Fibroblast of lung (primary cell): ENCODE data around the gene RBM20. TPM values are rescaled to one million over a fixed set of nuclear protein-coding genes. Genes with fewer than 3 reads are reported as not detected.
"Not testable (repeated sequence)": the region's sequence is repeated elsewhere in the genome, so short reads cannot be mapped to it uniquely, and the experiment has no call there.

Source experiments
- DNase-seq, 2 donors: peaks; one replicate each; pipeline versions ENCODE4 v3.0.0 to v3.0.0-alpha.2; 2010; ENCODE audit warnings: low read depth in 2 of 2
- H2AFZ ChIP-seq: 2 replicates; pipeline ENCODE4 v1.5.1; 2012; ENCODE audit warnings: low read length, control low read depth, inconsistent platforms
- H3K27ac ChIP-seq: 2 replicates; pipeline ENCODE4 v1.5.1; 2011; ENCODE audit warnings: low read length, control low read depth; ENCODE audit not compliant: insufficient read depth
- H3K27me3 ChIP-seq: 2 replicates; pipeline ENCODE4 v1.5.1; 2011; ENCODE audit warnings: mild to moderate bottlenecking, low read length; ENCODE audit not compliant: control insufficient read depth, insufficient read depth
- H3K36me3 ChIP-seq: 2 replicates; pipeline ENCODE4 v1.5.1; 2011; ENCODE audit warnings: low read length; ENCODE audit not compliant: control insufficient read depth, insufficient read depth
- H3K4me1 ChIP-seq: 2 replicates; pipeline ENCODE4 v1.5.1; 2011; ENCODE audit warnings: low read length; ENCODE audit not compliant: control insufficient read depth, insufficient read depth; ENCODE audit errors: extremely low read depth
- H3K4me2 ChIP-seq: 2 replicates; pipeline ENCODE4 v1.5.1; 2011; ENCODE audit warnings: low read length, control low read depth; ENCODE audit not compliant: insufficient read depth; ENCODE audit errors: extremely low read depth
- H3K4me3 ChIP-seq, 4 experiments: fragments of 200-600 bp in 1 of 4; sonication (generic) in 1 of 4; replicated peaks in 1 of 4; 2 replicates each; pipeline ENCODE4 v1.5.1; 2011 to 2016; ENCODE audit warnings: low read length in 4 of 4, low read depth in 3 of 4, mild to moderate bottlenecking in 3 of 4, control low read depth in 2 of 4, inconsistent platforms in 1 of 4, mixed read lengths in 1 of 4; ENCODE audit not compliant: insufficient read depth in 1 of 4; ENCODE audit errors: control extremely low read depth in 1 of 4
- H3K79me2 ChIP-seq: 2 replicates; pipeline ENCODE4 v1.5.1; 2012; ENCODE audit warnings: mild to moderate bottlenecking, low read length, inconsistent platforms; ENCODE audit not compliant: control insufficient read depth, insufficient read depth
- H3K9ac ChIP-seq: 2 replicates; pipeline ENCODE4 v1.5.1; 2011; ENCODE audit warnings: mild to moderate bottlenecking, low read length, control low read depth; ENCODE audit not compliant: insufficient read depth
- H3K9me3 ChIP-seq: 2 replicates; pipeline ENCODE4 v1.5.1; 2012; ENCODE audit warnings: low read depth, low read length; ENCODE audit not compliant: control insufficient read depth, insufficient read depth
- H4K20me1 ChIP-seq: 2 replicates; pipeline ENCODE4 v1.5.1; 2011; ENCODE audit warnings: low read length; ENCODE audit not compliant: control insufficient read depth, insufficient read depth; ENCODE audit errors: extremely low read depth
- CTCF ChIP-seq, 2 donors: IDR thresholded peaks in 1 of 2; conservative IDR thresholded peaks in 1 of 2; 1 replicate in 1 of 2; 2 replicates in 1 of 2; pipeline ENCODE4 v1.5.1; 2011 to 2012; ENCODE audit warnings: low read length in 2 of 2, control low read depth in 1 of 2, inconsistent platforms in 1 of 2, low read depth in 1 of 2, mild to moderate bottlenecking in 1 of 2
- EZH2 ChIP-seq: IDR thresholded peaks from 2 replicates; pipeline ENCODE4 v1.5.1; 2012; ENCODE audit warnings: low read length, control low read depth, mild to moderate bottlenecking; ENCODE audit errors: missing control alignments
- polyA plus RNA-seq, 2 donors: library from polyadenylated mRNA; depleted of rRNA in 1 of 2; stranded (reverse) in 1 of 2; unstranded in 1 of 2; fragments of >200 nt; gene quantifications; 2 replicates each; pipeline ENCODE4 v1.2.1, GENCODE V29; 2011 to 2012; ENCODE audit warnings: missing spikeins in 1 of 2
- total RNA-seq: library from RNA; depleted of rRNA; stranded (reverse); fragments of >200 nt; gene quantifications from 2 replicates; pipeline ENCODE4 v1.2.1, GENCODE V29; 2014

Gene RBM20
- total and polyA plus RNA-seq, 2 donors (not counting 1 experiment from before 2014, with no cell fraction given) = under 0.01 to 0.05 TPM

GRCh38 chr10:110659558-110659957, 15.4 kb downstream of the RBM20 start:
- Histone ChIP-seq H3K27ac (no peak overlapping the region), H3K4me3 (no peak overlapping the region), H4K20me1 (no peaks in the 10 kb centered on the region), H3K27me3 (peaks cover 2% of the 10 kb centered on the region), H2AFZ (no peak overlapping the region), H3K79me2 (no peaks in the 10 kb centered on the region), H3K4me2 (no peak overlapping the region), H3K9ac (no peak overlapping the region), H3K4me1 (no peaks in the 10 kb centered on the region), H3K9me3 (no peaks in the 10 kb centered on the region), H3K36me3 (no peaks in the 10 kb centered on the region)
- DNase-seq = no peak
- no peak for TF ChIP-seq CTCF (conservative IDR thresholded peaks at IDR 0.05 in 1 of 2, IDR thresholded peaks at IDR 0.05 in 1 of 2; ENCODE audit: low read depth in 1 of 2, low read length in 2 of 2)
- TF ChIP-seq EZH2 = no peak

GRCh38 chr10:110660289-110660688, 16.2 kb downstream of the RBM20 start:
- H3K4me3 ChIP-seq, H2AFZ ChIP-seq, H3K9ac ChIP-seq, H3K9me3 ChIP-seq, H3K4me2 ChIP-seq, H3K27ac ChIP-seq, H3K27me3 ChIP-seq, H4K20me1 ChIP-seq, H3K4me1 ChIP-seq, H3K79me2 ChIP-seq, DNase-seq, H3K36me3 ChIP-seq: not testable (repeated sequence)

GRCh38 chr10:110661292-110661691, 17.2 kb downstream of the RBM20 start:
- no peak for TF ChIP-seq EZH2
- TF ChIP-seq CTCF (conservative IDR thresholded peaks at IDR 0.05 in 1 of 2, IDR thresholded peaks at IDR 0.05 in 1 of 2; ENCODE audit: low read depth in 1 of 2, low read length in 2 of 2) = no peak
- Histone ChIP-seq H4K20me1 (no peaks in the 10 kb centered on the region), H3K4me1 (peaks cover 5% of the 10 kb centered on the region), H3K79me2 (no peaks in the 10 kb centered on the region), H3K27ac (no peak overlapping the region), H3K36me3 (no peaks in the 10 kb centered on the region), H3K9me3 (no peaks in the 10 kb centered on the region), H3K4me2 (no peak overlapping the region), H3K4me3 (no peak overlapping the region), H3K27me3 (peaks cover 2% of the 10 kb centered on the region), H3K9ac (no peak overlapping the region), H2AFZ (no peak overlapping the region)
- DNase-seq = no peak
